T-helper 1 cell (primary cell): ENCODE measurements around the gene KRTAP10-10.
"Not testable (repeated sequence)": the region's sequence is repeated elsewhere in the genome, so short reads cannot be mapped to it uniquely, and the experiment has no call there.

ENCODE experiments used
- DNase-seq, 5 donors: peaks; one replicate each; pipeline ENCODE4 v3.0.0-alpha.2; 2012 to 2020

Gene KRTAP10-10

DNA sequence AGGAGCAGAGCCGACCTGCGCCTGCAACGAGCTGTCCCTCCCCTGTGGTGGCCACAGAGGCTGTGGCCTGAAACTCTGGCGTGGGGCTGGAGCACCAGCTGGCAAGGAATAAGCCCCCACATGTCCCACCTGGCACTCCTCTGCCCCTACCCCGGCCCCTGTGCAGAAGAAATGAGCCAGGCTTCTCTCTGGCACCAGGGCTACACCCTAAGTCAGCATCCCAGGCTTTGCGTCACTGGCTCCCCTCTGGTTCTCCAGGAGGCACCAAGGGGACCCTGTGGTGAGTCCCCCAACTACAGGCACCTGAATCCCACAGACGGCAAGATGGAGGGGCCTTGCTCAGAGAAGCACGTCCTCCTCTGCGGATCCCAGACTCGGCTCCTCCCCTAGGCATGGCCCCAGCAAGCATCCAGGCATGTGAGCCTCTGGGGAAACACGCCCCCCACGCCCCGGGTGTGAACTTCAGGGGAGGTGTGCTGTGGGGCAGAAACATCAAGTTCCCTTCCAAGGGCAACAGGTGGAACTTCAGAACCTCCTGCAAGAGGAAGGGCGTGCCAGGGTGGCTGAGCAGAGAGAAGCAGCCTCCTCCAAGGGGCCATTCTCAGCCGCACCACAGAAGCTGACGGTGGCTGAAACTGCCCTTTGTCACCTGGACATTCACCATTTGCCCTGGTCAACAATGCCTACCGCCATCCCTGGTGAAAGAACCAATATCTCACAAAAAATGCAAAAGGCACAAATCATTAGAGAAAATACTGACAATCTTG is 33.9 kb upstream of the KRTAP10-10 start:
- no peak for DNase-seq

DNA sequence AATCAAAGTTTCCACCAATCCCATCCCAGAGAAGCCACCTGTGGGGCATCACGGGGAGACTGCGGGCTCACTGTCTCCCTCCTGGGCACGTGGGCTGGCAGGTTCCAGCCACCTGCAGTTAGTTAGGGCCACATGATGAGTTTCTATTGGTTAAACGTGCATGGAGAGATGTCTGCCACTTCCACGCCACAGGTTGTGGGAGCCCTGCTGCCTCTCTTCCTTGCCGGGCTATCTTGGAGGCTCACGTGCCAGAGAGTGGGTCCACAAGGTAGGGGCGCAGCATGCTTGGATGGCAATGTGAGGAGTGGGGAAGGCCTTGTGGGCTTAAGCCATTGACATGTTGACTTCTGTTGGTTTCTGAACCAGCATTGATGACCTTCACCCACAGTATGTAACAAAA is 33.2 kb upstream of the KRTAP10-10 start:
- DNase-seq = no peak

DNA sequence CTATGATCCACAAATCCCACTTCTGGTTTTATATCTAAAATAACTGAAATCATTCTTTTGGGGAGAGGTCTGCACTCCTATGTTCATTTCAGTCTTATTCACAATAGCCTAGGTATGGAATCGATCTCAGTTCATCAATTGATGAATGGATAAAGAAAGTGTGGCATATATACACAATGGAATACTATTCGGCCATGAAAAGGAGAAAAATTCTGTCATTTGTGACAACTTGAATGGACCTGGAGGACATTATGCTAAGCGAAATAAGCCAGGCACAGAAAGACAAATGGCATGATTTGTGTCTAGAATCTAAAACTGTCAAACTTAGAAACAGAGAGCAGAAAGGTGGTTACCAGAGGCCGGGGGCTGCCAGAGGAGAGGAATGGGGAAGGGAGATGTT is 30.7 kb upstream of the KRTAP10-10 start:
- DNase-seq = no peak

DNA sequence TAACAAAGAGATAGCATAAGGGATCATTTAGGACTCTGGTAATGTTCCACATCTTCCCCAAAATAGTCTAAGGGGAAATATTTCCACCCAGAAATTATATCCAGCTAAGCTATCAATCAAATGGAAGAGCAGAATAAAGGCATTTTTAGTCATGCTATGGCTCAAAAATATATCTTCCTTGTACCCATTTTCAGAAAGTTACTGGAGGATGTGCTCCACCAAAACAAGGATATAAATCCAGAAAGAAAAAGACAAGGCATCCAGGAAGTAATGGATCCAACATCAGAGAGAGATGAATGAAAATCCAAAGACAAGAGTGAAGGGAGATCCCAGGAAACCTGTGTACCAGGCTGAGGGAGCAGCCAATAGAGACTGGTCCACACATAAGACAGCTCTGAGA is 28.0 kb upstream of the KRTAP10-10 start:
- no peak for DNase-seq

DNA sequence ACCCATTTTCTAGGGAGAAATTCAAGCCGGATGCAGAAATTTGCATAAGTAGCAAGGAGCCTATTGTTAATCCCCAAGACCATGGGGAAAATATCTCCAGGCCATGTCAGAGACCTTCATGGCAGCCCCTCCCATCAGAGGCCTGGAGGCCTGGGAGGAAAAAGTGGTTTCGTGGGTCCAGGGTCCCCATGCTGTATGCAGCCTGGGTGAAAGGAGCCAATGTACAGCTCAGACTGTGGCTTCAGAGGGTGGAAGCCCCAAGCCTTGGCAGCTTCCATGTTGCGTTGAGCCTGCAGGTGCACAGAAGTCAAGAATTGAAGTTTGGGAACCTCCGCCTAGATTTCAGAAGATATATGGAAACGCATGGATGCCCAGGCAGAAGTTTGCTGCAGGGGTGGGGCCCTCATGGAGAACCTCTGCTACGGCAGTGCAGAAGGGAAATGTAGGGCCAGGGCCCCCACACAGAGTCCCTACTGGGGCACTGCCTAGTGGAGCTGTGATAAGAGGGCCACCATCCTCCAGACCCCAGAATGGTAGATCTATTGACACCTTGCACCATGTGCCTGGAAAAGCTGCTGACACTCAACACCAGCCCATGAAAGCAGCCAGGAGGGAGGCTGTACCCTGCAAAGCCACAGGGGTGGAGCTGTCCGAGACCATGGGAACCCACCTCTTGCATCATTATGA is 26.9 kb upstream of the KRTAP10-10 start:
- not testable (repeated sequence) for DNase-seq

DNA sequence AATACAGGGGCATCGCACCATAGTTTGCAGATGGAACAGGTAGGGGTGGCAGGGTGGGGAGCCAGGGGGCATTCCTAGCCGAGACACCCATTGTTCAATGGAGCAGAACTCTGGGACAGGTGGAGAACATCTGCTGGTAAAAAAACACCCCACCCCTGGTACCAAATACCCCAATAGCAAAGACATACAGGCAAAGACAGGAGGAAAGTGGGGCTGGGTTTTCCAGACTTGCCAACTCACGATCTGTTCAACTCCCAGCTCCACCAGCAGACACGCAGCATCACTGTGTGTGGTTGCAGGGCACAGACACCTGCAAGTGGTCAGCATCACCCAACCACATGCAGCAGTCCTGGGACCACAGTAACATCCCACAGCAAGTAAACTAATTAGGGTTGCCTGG is 25.6 kb upstream of the KRTAP10-10 start:
- no peak for DNase-seq

DNA sequence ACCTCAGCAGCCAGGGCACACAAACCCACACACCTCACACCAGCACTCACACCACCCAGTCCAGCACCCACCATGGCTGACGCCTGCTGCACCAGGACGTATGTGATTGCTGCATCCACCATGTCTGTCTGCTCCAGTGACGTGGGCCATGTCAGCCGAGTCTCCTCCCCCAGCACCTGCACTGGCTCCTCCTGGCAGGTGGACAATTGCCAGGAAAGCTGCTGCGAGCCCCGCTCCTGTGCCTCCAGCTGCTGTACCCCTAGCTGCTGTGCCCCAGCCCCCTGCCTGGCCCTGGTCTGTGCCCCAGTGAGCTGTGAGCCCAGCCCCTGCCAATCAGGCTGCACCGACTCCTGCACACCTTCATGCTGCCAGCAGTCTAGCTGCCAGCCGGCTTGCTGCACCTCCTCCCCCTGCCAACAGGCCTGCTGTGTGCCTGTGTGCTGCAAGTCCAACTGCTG is 25.1 kb upstream of the KRTAP10-10 start, which contains the start of gene KRTAP10-8:
TSS of gene KRTAP10-8 (plus strand) at position 51 of the 458 bp plus-strand sequence. CDS start at position 73, 22 bp downstream.
- no peak for DNase-seq

DNA sequence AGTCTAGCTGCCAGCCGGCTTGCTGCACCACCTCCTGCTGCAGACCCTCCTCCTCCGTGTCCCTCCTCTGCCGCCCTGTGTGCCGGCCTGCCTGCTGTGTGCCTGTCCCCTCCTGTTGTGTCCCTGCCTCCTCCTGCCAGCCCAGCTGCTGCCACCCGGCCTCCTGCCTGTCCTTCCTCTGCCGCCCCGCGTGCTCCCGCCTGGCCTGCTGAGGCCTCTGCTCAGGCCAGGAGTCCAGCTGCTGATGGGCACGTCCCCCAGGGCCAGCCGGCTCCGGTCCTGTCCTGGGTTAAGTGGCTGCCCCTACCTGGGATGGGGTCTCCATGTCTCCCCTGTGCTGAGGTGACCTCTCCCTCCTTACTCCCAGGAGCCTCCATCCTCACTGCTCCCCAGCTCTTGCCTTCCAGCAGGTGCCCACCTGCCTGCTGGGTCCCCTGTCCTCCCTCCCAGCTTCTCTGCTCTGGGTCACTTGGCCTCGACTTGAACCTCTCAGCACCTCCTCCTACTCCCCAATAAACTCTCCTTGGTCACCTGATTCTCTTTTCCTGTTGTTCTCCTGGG is 24.4 kb upstream of the KRTAP10-10 start:
- DNase-seq = no peak

DNA sequence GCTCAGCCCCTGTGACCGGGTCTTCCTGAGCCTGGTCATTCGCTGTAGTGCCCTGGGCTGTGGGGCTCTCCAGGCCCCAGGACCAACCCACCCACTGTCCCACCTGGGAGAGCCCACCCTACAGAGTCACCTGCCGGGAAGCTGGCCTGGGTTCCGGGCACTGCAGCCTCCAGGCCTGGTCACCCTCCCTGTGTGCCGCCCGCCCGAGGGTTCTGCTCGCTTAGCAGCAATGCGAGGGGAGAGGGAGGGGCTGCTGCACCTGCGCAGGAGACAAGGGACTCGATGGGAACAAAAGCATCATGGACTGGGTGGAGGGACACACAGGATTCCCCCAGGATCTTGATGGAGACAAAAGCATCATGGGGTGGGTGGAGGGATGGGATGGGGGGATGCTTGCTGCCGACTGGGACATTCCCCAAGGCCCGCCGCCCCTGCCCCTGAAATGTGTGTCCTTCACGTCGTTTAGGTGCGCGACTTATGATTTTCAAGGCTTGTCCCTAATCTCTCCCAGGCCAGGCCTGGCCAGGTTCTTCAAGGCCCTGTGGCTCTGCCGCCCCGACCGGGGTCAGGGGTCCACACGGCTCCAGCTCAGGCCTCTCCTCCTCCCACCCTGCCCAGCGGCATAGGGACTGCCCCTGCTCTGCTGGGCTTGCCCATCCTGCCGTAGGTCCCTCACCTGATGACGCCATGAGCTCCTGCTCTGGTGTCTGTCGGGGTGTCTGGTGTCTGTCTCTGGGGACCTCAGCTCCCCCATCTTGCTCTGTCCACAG is 23.6 kb upstream of the KRTAP10-10 start:
- DNase-seq = no peak

DNA sequence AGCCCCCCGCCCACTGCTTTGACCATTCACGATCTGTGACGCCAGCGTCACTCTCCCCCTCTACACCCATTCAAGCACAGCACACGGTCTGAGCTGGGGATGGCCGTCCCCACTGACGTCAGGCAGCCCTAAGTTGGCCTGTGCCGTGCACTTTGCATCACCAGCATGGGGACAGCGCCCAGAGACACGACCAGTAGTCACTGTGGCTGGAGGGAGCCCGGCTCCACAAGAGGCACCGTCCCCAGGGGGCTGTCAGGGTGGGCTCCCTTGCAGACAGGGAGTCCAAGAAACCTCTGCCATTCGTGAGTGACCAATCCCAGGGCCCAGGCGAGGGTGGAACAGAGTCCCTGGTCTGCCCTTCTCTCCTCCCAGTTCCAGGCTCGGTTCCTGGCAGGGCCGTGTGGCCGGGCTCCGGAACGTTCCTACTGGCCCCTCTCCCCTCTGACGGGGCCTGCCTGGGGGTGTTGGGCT is 23.0 kb upstream of the KRTAP10-10 start:
- DNase-seq = no peak

DNA sequence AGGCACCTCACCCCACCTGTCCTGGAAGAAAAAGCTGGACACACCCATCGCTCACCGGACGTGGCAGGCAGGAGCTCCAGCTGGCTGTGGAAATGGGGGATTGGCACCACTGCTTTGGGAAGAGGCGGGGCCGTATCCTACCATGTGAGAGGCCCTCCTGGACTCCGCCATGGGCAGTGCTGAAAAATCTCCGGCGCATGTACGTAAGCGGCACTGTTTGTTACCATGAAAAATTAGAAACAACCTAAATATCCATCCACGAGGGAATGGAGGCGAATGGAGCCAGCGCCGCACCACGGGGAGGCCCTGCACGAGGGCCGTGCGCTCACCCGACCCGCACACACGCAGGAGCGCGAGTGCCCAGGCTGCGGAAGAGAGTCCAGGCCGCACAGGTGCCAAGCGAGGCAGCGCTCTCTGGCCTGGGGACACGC is 22.2 kb upstream of the KRTAP10-10 start:
- DNase-seq = no peak

DNA sequence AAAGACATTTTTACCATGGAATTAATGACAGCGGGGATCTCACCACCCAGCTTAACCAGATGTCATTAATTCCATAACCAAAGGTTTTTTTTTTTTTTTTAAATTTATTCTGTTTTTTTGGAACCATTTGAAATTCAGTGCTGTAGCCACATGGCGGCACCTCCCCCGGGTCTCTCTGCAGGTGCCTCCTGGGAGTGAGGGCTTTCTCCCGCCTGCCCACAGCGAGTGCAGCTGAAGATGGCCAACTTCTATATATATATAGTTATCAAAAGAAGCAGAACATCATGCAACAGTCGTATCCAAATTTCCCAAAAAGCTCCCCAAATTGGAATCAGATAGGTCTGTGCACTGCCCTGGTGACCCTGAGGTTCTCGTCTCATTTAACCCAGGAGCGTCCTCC is 21.7 kb upstream of the KRTAP10-10 start:
- DNase-seq = no peak

DNA sequence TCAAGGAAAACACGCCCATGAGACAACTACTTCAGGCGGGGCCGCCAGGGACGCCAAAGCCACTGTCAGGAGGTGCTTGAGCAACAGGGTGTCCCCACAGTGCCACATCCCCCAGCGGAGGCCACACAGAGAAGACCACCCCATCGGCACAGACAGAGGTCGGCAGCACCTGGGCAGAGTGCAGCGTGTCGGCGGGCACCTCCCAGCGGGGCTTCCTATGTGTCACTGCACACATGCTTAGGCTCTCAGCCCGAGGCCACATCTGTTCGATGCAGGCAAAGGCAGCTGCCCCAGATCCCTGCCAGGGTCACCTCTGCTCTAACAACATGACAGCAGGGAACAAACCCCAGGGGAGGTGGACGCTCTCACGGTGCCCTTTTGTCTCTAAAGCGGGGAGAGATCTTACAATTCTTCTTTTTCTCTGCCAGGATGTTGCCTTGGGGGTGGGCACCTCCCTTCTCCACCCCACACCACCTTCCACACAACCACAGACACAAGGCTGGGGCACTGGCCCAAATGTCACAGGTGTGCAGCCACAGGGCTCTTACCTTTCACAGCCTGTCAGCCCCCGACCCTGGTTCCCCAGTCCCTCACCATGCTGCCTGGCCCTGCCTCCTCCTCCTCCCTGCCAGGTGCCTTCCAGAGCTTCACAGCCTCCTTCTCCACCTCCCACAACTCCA is 21.1 kb upstream of the KRTAP10-10 start:
- DNase-seq = no peak

DNA sequence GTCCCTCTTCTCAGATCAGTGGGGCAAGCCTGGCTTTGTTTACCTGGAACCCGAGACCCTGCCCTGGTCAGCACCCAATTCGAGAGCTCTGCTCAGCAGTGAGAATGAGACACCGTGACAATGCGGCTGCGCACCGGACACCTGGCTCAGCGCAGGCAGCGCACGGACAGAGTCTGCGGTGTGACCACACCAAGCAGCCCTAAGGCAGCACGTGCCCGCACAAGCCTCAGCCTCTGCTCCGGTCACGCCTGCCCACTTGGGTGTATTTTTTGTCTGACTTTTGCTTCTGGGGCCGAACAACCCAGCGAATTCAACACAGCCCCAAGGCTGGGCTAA is 20.6 kb upstream of the KRTAP10-10 start:
- no peak for DNase-seq

DNA sequence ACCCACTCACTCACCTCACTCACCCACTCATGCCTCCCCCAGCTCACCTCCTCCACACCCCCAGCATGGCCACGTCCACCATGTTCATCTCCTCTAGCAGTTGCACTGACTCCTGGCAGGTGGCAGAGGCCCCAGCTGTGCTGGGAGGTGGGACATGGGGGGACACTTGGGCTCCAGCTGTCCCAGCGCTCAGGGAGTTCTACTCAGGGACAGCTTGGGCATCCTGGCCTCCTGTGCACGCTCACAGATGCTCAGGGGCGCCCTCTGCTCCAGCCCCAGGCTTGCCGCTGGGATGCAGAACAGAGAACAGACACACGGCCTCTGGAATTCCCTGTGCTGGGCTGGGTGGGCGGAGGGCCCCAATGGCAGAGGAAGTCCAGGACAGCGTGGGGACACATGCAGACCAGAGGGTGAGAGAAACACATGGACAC is 20.1 kb upstream of the KRTAP10-10 start:
- no peak for DNase-seq

DNA sequence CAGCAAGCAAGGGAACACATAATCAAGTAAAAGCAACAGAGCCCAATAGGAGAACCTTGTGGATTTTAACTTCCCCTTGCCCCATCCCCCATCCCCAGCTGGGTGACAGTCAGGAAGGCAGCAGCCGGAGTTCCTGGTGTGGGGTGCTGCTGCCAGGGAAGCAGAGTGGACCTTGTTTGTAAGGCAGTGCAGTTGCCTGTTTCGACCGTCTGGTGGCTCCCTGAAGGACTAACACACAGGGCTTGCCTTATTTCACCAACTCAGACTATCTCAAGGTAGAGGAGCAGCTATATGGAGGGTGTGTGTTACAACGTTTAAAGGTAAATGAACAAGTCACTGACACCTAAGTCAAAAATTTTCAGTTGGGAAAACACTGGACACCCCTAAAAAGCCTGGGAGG is 18.7 kb upstream of the KRTAP10-10 start:
- peak in 1 of 5 donors; percentile 30 for DNase-seq

DNA sequence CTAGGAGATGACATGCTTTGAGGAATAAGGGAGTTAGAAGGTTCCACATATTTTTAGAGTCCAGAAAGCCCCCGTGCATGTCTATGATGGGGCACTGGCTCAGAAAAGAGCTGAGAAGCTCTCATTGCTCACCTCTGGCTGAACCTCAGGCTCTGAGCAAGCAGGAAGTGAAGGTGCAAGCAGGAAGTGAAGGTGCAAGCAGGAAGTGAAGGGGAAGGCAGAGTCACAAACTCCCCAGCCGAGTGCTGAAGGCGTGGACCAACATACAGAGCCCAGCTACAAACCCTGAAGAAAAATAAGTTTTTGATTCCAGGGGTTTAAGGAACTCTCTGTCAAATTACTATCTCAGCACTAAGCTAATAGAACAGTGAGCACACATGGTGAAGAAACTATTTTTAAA is 18.2 kb upstream of the KRTAP10-10 start:
- peak in 4 of 5 donors; percentile 32 to 79 (median 52) for DNase-seq

DNA sequence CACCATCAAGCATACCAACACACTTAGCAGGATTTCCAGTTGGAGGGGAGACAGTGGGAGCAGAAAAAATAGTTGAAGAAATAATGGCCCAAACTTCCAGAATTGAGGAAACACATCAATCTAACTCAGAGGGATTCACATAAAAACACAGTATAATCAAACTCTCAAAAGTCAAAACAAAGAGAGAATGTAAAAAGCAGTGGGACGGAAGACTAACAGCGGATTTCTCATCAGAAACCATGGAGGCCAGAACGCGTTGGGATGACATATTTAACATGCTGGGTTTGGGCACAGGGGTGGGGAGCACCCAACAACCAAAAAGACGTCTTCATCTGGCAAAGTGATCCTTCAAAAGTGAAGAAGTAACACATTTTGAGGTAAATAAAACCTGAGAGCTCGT is 17.3 kb upstream of the KRTAP10-10 start:
- no peak for DNase-seq

DNA sequence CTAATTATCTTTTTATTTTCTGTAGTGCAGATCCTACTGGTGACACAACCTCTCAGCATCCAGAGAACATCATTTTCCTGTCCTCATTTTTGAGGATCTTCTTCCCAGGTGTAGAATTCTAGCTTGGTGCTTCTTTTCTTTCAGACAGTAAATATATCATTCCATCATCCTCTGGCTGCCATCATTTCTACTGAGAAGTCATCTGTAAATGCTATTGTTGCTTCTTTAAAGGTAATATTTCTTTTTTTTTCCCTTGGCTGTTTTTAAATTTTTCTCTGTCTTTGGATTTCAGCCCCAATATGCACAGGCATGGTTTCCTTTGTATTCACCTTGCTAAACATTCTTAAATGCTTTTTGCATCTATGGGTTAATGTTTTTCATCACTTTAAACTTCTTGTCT is 13.6 kb upstream of the KRTAP10-10 start:
- DNase-seq = no peak

DNA sequence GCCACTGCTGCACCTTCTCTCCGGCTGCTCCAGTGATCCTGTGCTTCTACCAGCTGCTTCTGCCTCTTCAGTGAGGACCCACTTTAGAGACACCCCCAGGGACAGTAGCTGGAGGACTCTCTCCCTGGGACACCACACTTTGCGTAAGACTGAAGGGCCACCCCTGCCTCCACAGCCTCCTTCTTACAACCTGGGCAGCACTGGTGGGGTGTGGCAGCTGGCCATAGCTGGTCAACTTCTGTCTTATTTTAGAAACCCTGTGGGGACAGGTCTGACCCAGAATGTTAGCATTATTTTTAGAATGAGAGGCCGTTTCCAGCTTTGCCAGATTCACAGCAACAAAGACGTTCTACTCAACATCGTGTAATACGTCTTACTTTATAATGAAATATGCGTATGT is 11.4 kb upstream of the KRTAP10-10 start:
- DNase-seq = no peak

DNA sequence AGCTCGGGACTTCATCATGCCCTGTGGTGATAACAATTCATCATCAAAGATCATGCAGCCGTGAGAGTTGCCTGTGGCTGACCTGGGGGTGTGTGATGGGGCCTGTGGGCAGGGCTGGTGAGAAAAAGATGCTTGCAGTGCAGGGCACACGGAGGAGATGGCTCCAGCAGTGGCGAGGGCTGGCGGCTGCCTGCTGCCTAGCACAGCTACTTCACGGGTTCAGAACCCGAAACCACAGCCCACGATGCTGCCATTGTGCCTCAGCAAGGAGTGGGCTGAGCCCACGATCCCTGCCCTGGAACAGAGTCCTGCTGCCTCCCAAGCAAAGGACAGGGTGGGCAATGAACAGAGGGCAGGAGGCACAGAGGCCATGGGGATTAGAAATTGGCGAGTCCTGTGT is 10.9 kb upstream of the KRTAP10-10 start:
- DNase-seq = no peak

DNA sequence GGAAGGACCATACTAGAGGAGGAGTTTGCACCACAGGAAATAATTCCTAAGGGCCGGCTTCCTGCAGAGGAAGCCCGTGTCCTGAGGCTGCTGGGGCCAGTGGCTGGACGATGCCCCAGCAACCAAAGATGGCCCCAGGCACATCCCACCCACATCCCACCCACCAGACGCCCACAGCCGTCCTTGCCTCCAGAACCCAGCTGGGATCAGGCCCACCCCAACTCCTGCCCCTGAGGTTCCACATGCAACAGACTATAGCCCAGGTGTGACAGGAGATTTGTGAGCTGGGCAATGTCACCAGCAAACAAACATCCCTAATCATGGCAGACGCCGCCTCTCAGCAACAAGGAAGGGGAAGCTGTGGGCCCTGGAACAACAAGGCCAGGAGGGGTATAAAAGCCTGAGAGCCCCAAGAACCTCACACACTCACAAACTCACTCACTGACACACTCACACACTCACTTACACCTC is 10.4 kb upstream of the KRTAP10-10 start, which contains the start of gene KRTAP10-9:
TSS of gene KRTAP10-9 (plus strand) at position 421 of the 471 bp plus-strand sequence. CDS start 79 bp downstream, outside the sequence.
- no peak for DNase-seq
